Ammon's horn (tissue), 1 donor: ENCODE results near the gene UFL1.
A peak's percentile ranks its signal among the peaks of the same experiment; 100 is the strongest.

Experiments used
- DNase-seq: peaks from one replicate; pipeline ENCODE4 v3.0.0-alpha.2; 2016; ENCODE audit warnings: low spot score

UFL1 gene

DNA sequence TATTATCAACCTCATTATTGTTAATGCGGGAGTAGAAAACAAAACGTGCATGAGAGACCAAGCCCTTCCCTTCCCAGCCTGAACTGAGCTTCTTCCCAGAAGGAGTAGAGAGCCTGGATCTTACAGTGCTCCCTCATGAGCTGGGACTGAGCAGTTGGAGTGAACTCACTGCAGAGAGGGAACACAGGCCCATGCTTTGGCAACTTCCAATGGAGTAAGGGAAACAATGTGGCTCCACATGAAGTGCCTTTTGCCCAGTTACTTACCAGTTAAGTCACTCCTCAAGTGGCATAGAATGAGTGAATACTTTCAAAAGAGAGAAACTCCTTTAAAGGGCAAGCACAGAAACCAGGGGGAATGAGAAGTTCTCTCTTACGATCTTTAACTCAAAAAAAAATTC lies 53.8 kb downstream of the UFL1 start:
- peak; percentile 37 for DNase-seq

DNA sequence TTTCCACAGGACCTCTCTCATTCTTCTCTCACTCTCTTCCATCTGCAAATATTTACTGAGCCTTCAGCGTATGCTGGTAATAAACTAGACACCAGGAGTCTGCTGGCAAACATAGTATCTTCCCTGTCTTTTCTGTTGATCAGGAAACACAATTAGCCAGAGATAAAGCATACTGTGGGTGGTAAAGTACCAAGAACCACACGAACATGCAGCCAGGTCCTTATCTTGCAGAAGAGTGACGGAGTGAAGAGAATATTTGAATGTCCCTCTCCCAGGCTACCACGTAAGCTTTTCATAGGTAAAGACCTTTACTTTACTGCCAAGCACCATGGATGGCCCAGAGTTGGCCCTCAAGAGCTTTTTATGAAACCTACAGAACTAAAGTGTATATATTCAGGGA lies 54.6 kb downstream of the UFL1 start:
- no peak for DNase-seq

DNA sequence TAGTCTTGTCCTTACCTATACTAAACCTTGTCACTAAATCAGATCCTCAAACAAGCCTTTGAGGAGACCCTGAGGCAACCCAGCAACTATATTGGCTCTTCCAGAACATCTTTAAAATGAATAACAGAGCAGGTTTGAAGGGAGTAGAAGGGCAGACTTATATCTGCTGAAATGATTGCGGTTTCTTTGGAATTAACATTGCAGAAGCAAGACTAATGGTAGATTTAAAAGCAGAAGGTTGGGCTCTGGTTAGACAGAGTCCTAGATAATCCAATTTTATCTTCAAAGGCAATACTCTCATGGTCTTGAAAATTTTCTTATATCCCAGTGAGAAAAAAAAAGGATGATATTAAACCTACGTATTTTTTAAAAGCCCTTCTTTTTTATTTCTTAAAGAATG lies 60.4 kb downstream of the UFL1 start:
- no peak for DNase-seq

DNA sequence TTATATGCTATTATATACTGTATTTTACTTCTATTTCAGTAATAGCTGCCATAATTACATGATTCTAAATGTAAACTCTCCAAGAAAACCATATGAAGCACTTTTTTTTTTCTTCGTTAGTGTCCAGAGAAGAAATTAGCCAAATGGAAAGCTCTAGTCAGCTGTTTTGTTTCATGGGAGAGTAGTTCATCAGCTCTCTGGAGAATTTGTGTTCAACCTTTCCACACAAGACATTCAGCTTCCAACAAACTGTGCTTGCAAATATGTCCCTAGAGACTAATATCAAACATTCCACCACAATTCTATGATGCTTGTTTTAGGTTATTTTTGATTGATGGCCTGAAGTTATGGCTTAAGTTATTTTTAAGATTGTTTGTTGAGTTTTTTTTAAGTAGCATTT lies 60.8 kb downstream of the UFL1 start:
- DNase-seq = no peak

DNA sequence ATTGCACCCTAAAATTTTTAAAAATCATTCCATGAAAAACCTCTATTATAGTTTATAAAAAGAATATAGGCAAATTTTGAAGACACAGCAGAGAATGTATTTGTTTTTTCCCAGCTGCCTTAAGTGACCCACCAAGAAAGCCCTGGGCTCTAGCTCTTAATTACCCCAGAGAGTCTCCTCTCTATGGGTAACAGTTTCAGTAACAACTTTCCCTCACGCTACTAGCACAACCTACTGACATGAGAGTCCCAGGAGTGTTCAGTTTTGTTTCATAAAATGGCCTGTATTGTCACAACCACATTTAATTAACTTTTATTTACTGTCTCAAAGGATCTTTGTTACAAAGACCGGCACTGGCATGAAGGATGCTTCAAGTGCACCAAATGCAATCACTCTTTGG lies 82.8 kb downstream of the UFL1 start:
- DNase-seq = no peak
